HEK293T (cell line): Measurements from ENCODE around the gene TAS1R2.

Experiments
- CTBP1 ChIP-seq: fragments of 450-650 bp; IDR thresholded peaks from 2 replicates; pipeline ENCODE4 v1.6.1; 2016; ENCODE audit warnings: borderline replicate concordance
- ELF4 ChIP-seq: fragments of 450-650 bp; IDR thresholded peaks from 2 replicates; pipeline ENCODE4 v1.6.1; 2017; ENCODE audit warnings: antibody characterized with exemption
- HDGF ChIP-seq: fragments of 450-650 bp; IDR thresholded peaks from 2 replicates; pipeline ENCODE4 v1.6.1; 2017; ENCODE audit warnings: antibody characterized with exemption, borderline replicate concordance
- TARDBP ChIP-seq: fragments of 450-650 bp; IDR thresholded peaks from 2 replicates; pipeline ENCODE4 v1.6.1; 2016
- ZNF384 ChIP-seq: fragments of 450-650 bp; IDR thresholded peaks from 2 replicates; pipeline ENCODE4 v1.6.1; 2016

DNA sequence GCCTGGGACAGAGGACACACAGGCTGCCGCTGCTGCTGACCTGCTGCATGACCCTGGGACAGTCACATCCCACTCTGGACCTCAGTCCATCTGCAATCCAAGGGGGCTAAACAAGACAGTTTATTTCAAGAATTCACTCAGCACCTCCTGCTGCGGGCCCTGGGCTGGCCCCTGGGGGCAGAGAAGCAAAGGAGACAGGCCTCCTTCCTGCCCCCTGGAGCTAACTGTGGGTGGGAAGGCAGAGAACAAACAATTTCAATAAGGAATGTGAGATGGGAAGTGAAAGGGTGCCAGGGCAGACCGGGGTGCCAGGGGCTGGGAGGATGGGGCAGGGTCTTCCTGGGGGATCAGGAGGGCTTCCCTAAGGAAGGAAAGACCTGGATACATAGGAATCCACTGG is 60.0 kb downstream of the TAS1R2 start:
- no peak for TF ChIP-seq CTBP1
- TF ChIP-seq ELF4, result no peak
- TF ChIP-seq ZNF384, result no peak
- no peak for TF ChIP-seq TARDBP
- no peak for TF ChIP-seq HDGF
